Natural killer cell treated with Interleukin-12 subunit alpha and Interleukin-12 subunit beta and Interleukin-15 and Interleukin-18, amount 100 ng/mL, for 72 hours (primary cell): ENCODE measurements around the gene ZMYM3. TPM values are rescaled to one million over a fixed set of nuclear protein-coding genes. Genes with fewer than 3 reads are reported as not detected.

Source experiments
- ATAC-seq, 2 donors: fragments of 150-1000 bp; cut with Tn5 transposase in 1 of 2; sonication (Bioruptor Pico), chemical (Tn5 transposase) in 1 of 2; 2 replicates each; pipeline ENCODE4 v1.10.0; 2021
- DNase-seq: peaks from one replicate; pipeline ENCODE4 v3.0.0; 2022; ENCODE audit warnings: low spot score
- H3K27ac Mint-ChIP-seq, 2 donors: 1 replicate in 1 of 2; 2 replicates in 1 of 2; pipeline ENCODE4 v1.8.0; 2022; ENCODE audit warnings: mixed read lengths in 2 of 2, mild to moderate bottlenecking in 1 of 2, moderate library complexity in 1 of 2
- H3K27me3 Mint-ChIP-seq, 2 donors: 1 replicate in 1 of 2; 2 replicates in 1 of 2; pipeline ENCODE4 v1.8.0; 2022; ENCODE audit warnings: mixed read lengths in 2 of 2
- H3K36me3 Mint-ChIP-seq: one replicate; pipeline ENCODE4 v1.8.0; 2022; ENCODE audit warnings: mixed read lengths
- H3K4me1 Mint-ChIP-seq, 2 donors: 1 replicate in 1 of 2; 2 replicates in 1 of 2; pipeline ENCODE4 v1.8.0; 2022; ENCODE audit warnings: low read depth in 2 of 2, mixed read lengths in 2 of 2, mild to moderate bottlenecking in 1 of 2
- H3K4me3 Mint-ChIP-seq: one replicate; pipeline ENCODE4 v1.8.0; 2022; ENCODE audit warnings: mixed read lengths
- H3K9me3 Mint-ChIP-seq: 2 replicates; pipeline ENCODE4 v1.8.0; 2022; ENCODE audit warnings: mixed read lengths
- total RNA-seq, 2 donors: library from RNA; stranded (reverse); gene quantifications; one replicate each; pipeline ENCODE4 v1.2.3, GENCODE V29; 2022

Gene ZMYM3
- total RNA-seq, 2 donors from 2014 or later, result 14.7 to 16.8 TPM

- Mint-ChIP-seq H3K9me3 (no peaks in the 10 kb centered on the region), H3K4me3 (no peak overlapping the region), H3K36me3 (no peaks in the 10 kb centered on the region), H3K4me1 (no peaks in the 10 kb centered on the region), H3K27me3 (peaks cover 0 to 15% of the 10 kb centered on the region in 2 donors), H3K27ac (no peak overlapping the region)
- no peak for ATAC-seq
- DNase-seq, result no peak
Measured at GRCh38 chrX:71214604-71215337, 39.2 kb downstream of the ZMYM3 start.

- Mint-ChIP-seq H3K4me1 (no peaks in the 10 kb centered on the region), H3K27ac (no peak overlapping the region), H3K36me3 (no peaks in the 10 kb centered on the region), H3K27me3 (peaks cover 0 to 15% of the 10 kb centered on the region in 2 donors), H3K4me3 (no peak overlapping the region), H3K9me3 (no peaks in the 10 kb centered on the region)
- ATAC-seq (no peak), DNase-seq (no peak)
Measured at GRCh38 chrX:71214152-71214551, 39.8 kb downstream of the ZMYM3 start.

GRCh38 chrX:71212536-71212935, 41.4 kb downstream of the ZMYM3 start:
- no peak overlapping the region for H3K4me3 Mint-ChIP-seq
- H3K9me3 Mint-ChIP-seq, result no peaks in the 10 kb centered on the region
- ATAC-seq, result no peak
- DNase-seq, result no peak
- H3K27ac Mint-ChIP-seq, result no peak overlapping the region
- H3K4me1 Mint-ChIP-seq, result no peaks in the 10 kb centered on the region
- H3K36me3 Mint-ChIP-seq, result no peaks in the 10 kb centered on the region
- peaks cover 0 to 15% of the 10 kb centered on the region in 2 donors for H3K27me3 Mint-ChIP-seq

- no peaks in the 10 kb centered on the region for H3K9me3 Mint-ChIP-seq
- ATAC-seq (no peak), DNase-seq (no peak)
- H3K27me3 Mint-ChIP-seq, result peaks cover 0 to 12% of the 10 kb centered on the region in 2 donors
- no peaks in the 10 kb centered on the region for H3K36me3 Mint-ChIP-seq
- H3K27ac Mint-ChIP-seq, result no peak overlapping the region
- no peaks in the 10 kb centered on the region for H3K4me1 Mint-ChIP-seq
- no peak overlapping the region for H3K4me3 Mint-ChIP-seq
Measured at GRCh38 chrX:71210816-71211215, 43.1 kb downstream of the ZMYM3 start.

- ATAC-seq (no peak), DNase-seq (no peak)
- peak overlapping the region in 1 of 2 donors; percentile 32 for H3K27ac Mint-ChIP-seq
- no peaks in the 10 kb centered on the region for H3K27me3 Mint-ChIP-seq
- H3K4me1 Mint-ChIP-seq, result peaks cover 14 to 19% of the 10 kb centered on the region in 2 donors
- peak overlapping the region; percentile 14 for H3K4me3 Mint-ChIP-seq
- no peaks in the 10 kb centered on the region for H3K36me3 Mint-ChIP-seq
- no peaks in the 10 kb centered on the region for H3K9me3 Mint-ChIP-seq
Measured at GRCh38 chrX:71199252-71200008, 54.5 kb downstream of the ZMYM3 start.

- peak overlapping the region; percentile 74 to 75 for H3K27ac Mint-ChIP-seq
- no peaks in the 10 kb centered on the region for H3K9me3 Mint-ChIP-seq
- no peak for DNase-seq
- H3K36me3 Mint-ChIP-seq, result no peaks in the 10 kb centered on the region
- peaks cover 14 to 19% of the 10 kb centered on the region in 2 donors for H3K4me1 Mint-ChIP-seq
- peak in 1 of 2 donors; percentile 51 for ATAC-seq
- peak overlapping the region; percentile 82 for H3K4me3 Mint-ChIP-seq
- H3K27me3 Mint-ChIP-seq, result no peaks in the 10 kb centered on the region
Measured at GRCh38 chrX:71198066-71198465, 55.9 kb downstream of the ZMYM3 start.

- peak; percentile 85 to 87 for ATAC-seq
- no peak for DNase-seq
- peak overlapping the region; percentile 94 for H3K27ac Mint-ChIP-seq
- peak overlapping the region; percentile 92 for H3K4me3 Mint-ChIP-seq
- H3K36me3 Mint-ChIP-seq, result no peaks in the 10 kb centered on the region
- no peaks in the 10 kb centered on the region for H3K9me3 Mint-ChIP-seq
- H3K27me3 Mint-ChIP-seq, result no peaks in the 10 kb centered on the region
- H3K4me1 Mint-ChIP-seq, result peaks cover 15 to 21% of the 10 kb centered on the region in 2 donors
Measured at GRCh38 chrX:71195964-71196649, 57.8 kb downstream of the ZMYM3 start.

GRCh38 chrX:71191248-71191647, 62.7 kb downstream of the ZMYM3 start:
- no peak overlapping the region for H3K4me3 Mint-ChIP-seq
- H3K27ac Mint-ChIP-seq, result peak overlapping the region in 1 of 2 donors; percentile 42
- H3K36me3 Mint-ChIP-seq, result no peaks in the 10 kb centered on the region
- no peak for DNase-seq
- no peaks in the 10 kb centered on the region for H3K9me3 Mint-ChIP-seq
- ATAC-seq, result no peak
- peaks cover 10 to 11% of the 10 kb centered on the region in 2 donors for H3K4me1 Mint-ChIP-seq
- H3K27me3 Mint-ChIP-seq, result peaks cover 0 to 2% of the 10 kb centered on the region in 2 donors

Other genes starting within 250 kb of the ZMYM3 start
- 10 to 100 TPM; 43.3 to 51.8 TPM for gene SNX12, start 185.8 kb downstream of the ZMYM3 start, total RNA-seq
- gene FOXO4, start 158.3 kb downstream of the ZMYM3 start, total RNA-seq, result 10 to 100 TPM; 10.0 to 20.6 TPM
- gene CXorf65, start 147.4 kb downstream of the ZMYM3 start, total RNA-seq, result 10 to 100 TPM; 18.0 to 28.1 TPM
- 100 to 1,000 TPM; 241 to 512 TPM for gene IL2RG, start 142.6 kb downstream of the ZMYM3 start, total RNA-seq
- gene MED12, start 135.5 kb downstream of the ZMYM3 start, total RNA-seq, result 10 to 100 TPM; 68.5 to 72.9 TPM
- 1 to 10 TPM in 1 of 2 donors, under 1 TPM in 1; 0.78 to 1.6 TPM for gene NLGN3, start 109.3 kb downstream of the ZMYM3 start, total RNA-seq
- gene GJB1, start 30.9 kb downstream of the ZMYM3 start, total RNA-seq, result not detected
- gene NONO, start 29.5 kb upstream of the ZMYM3 start, total RNA-seq, result 100 to 1,000 TPM; 403 to 406 TPM
- gene ITGB1BP2, start 47.6 kb upstream of the ZMYM3 start, total RNA-seq, result 10 to 100 TPM in 1 of 2 donors, 1 to 10 TPM in 1; 2.5 to 10.4 TPM
- 10 to 100 TPM; 35.6 to 62.2 TPM for gene TAF1, start 112.2 kb upstream of the ZMYM3 start, total RNA-seq